PC-9 (cell line): ENCODE results near the gene LKAAEAR1. TPM values are rescaled to one million over a fixed set of nuclear protein-coding genes. Genes with fewer than 3 reads are reported as not detected.

Source experiments
- BruUV-seq: library from RNA; stranded (reverse); fragments of 400-500 nt; replicated peaks from 2 replicates; lab custom pipeline; 2021; lab: Mats Ljungman, UMichigan
- CTCF ChIA-PET: fragments of 300-600 bp; sonication (Branson Sonifier 250); formaldehyde crosslinking; loops from one replicate; lab custom pipeline; 2022; ENCODE audit warnings: antibody characterized with exemption; lab: Charles Lee
- POLR2A ChIA-PET: fragments of 300-600 bp; sonication (Branson Sonifier 250); formaldehyde crosslinking; loops from one replicate; lab custom pipeline; 2022; ENCODE audit warnings: antibody characterized with exemption; ENCODE audit not compliant: unreplicated experiment; lab: Charles Lee
- DNase-seq, 2 experiments: peaks; one replicate each; pipeline versions ENCODE4 v3.0.0 to v3.0.0-alpha.2; 2015 to 2022; ENCODE audit warnings: mixed read lengths in 1 of 2
- H2AFZ ChIP-seq: fragments of 200-600 bp; sonication (generic); 2 replicates; pipeline ENCODE4 v1.8.1; 2017; ENCODE audit warnings: antibody characterized with exemption
- H3F3A ChIP-seq: fragments of 200-600 bp; sonication (generic); 2 replicates; pipeline ENCODE4 v1.8.1; 2017; ENCODE audit warnings: antibody characterized with exemption, mild to moderate bottlenecking, low read depth; ENCODE audit not compliant: insufficient read depth
- H3K27ac ChIP-seq: fragments of 200-600 bp; sonication (generic); 2 replicates; pipeline ENCODE4 v1.6.1; 2016; ENCODE audit warnings: mixed run types
- H3K27me3 ChIP-seq: fragments of 200-600 bp; sonication (generic); 2 replicates; pipeline ENCODE4 v1.6.1; 2016; ENCODE audit warnings: low read depth, mixed run types; ENCODE audit not compliant: insufficient read depth
- H3K36me3 ChIP-seq: fragments of 200-600 bp; sonication (generic); 2 replicates; pipeline ENCODE4 v1.6.1; 2016; ENCODE audit warnings: low read depth, mixed run types
- H3K4me1 ChIP-seq: fragments of 200-600 bp; sonication (generic); replicated peaks from 2 replicates; pipeline ENCODE4 v1.6.1; 2016; ENCODE audit warnings: mixed run types; ENCODE audit not compliant: insufficient read depth
- H3K4me2 ChIP-seq: fragments of 200-600 bp; sonication (generic); 2 replicates; pipeline ENCODE4 v1.6.1; 2017; ENCODE audit warnings: mixed run types
- H3K4me3 ChIP-seq: fragments of 200-600 bp; sonication (generic); 2 replicates; pipeline ENCODE4 v1.6.1; 2016; ENCODE audit warnings: mixed run types
- H3K79me2 ChIP-seq: fragments of 200-600 bp; sonication (generic); 2 replicates; pipeline ENCODE4 v1.6.1; 2017; ENCODE audit warnings: low read depth, mixed run types
- H3K9me2 ChIP-seq: fragments of 200-600 bp; sonication (generic); 2 replicates; pipeline ENCODE4 v1.8.1; 2017; ENCODE audit warnings: mild to moderate bottlenecking; ENCODE audit not compliant: insufficient read depth
- H3K9me3 ChIP-seq: fragments of 200-600 bp; sonication (generic); 2 replicates; pipeline ENCODE4 v1.8.1; 2016; ENCODE audit warnings: low read depth; ENCODE audit not compliant: insufficient read depth
- H4K20me1 ChIP-seq: fragments of 200-600 bp; sonication (generic); 2 replicates; pipeline ENCODE4 v1.8.1; 2017; ENCODE audit not compliant: insufficient read depth
- EZH2 ChIP-seq: fragments of 200-600 bp; sonication (generic); IDR thresholded peaks from 2 replicates; pipeline ENCODE4 v1.8.0; 2017; ENCODE audit warnings: antibody characterized with exemption, low read depth
- intact Hi-C: fragments of 100-400 bp; cut with micrococcal nuclease; formaldehyde crosslinking; loops from one replicate; pipeline ENCODE4 v1.10.0; 2022; ENCODE audit not compliant: unreplicated experiment
- microRNA-seq: library from miRNA; unstranded; fragments of <30 nt; microRNA quantifications from one replicate; pipeline ENCODE4 v1.2.0, GENCODE V29; 2021; ENCODE audit warnings: borderline number of aligned reads, borderline replicate concordance
- total RNA-seq: library from RNA; stranded (reverse); gene quantifications from 2 replicates; pipeline ENCODE4 v1.2.3, GENCODE V29; 2021
- TF ChIP-seq, protein P1 (sequence below): fragments of 200-600 bp; sonication (generic); conservative IDR thresholded peaks from 2 replicates; pipeline ENCODE4 v1.6.1; 2017; ENCODE audit warnings: mixed run types, antibody characterized with exemption, mild to moderate bottlenecking, moderate library complexity

Gene LKAAEAR1
- total RNA-seq, 1 experiment from 2014 or later, result not detected

DNA sequence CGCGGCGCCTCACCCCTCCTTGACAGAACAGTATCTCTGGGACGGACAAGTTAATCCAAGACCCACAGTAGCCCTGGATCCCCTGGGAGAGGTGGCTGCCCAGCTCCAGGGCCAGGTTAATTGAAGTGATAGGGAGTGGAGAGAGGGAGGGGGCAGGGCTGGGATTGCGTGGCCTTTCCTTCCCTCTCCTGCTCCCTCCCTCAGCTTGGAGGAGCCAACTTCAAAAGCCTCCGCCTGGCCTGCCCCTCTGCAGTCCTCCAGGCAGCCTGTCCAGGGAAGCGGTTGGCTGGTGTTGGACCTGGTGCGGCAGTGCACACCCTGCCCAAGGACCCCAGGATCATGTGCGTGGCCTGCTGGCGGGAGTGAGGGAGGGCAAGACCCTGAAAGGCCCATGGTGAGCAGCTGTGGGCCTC lies 48.3 kb downstream of the LKAAEAR1 start, which contains the start of gene C20orf204:
Gene C20orf204 (plus strand): TSS at position 250 of the 413 bp plus-strand sequence. CDS start 142 bp downstream, at position 392.
- TF ChIP-seq, protein P1, sequence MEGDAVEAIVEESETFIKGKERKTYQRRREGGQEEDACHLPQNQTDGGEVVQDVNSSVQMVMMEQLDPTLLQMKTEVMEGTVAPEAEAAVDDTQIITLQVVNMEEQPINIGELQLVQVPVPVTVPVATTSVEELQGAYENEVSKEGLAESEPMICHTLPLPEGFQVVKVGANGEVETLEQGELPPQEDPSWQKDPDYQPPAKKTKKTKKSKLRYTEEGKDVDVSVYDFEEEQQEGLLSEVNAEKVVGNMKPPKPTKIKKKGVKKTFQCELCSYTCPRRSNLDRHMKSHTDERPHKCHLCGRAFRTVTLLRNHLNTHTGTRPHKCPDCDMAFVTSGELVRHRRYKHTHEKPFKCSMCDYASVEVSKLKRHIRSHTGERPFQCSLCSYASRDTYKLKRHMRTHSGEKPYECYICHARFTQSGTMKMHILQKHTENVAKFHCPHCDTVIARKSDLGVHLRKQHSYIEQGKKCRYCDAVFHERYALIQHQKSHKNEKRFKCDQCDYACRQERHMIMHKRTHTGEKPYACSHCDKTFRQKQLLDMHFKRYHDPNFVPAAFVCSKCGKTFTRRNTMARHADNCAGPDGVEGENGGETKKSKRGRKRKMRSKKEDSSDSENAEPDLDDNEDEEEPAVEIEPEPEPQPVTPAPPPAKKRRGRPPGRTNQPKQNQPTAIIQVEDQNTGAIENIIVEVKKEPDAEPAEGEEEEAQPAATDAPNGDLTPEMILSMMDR, result no peak
- TF ChIP-seq EZH2, result no peak
- Histone ChIP-seq H4K20me1 (peaks cover 13% of the 10 kb centered on the region), H3K27me3 (peaks cover 7% of the 10 kb centered on the region; the same call in 1 of the 2 replicates), H3K9me2 (no peaks in the 10 kb centered on the region), H3F3A (peaks cover 25% of the 10 kb centered on the region; the same call in 1 of the 2 replicates), H3K27ac (no peak within 1 kb of the TSS), H3K4me2 (no peak within 1 kb of the TSS), H3K79me2 (no peaks in the 10 kb centered on the region), H3K4me1 (peaks cover 13% of the 10 kb centered on the region; the same call in 1 of the 2 replicates), H3K9me3 (no peaks in the 10 kb centered on the region), H2AFZ (no peak within 1 kb of the TSS), H3K4me3 (no peak within 1 kb of the TSS), H3K36me3 (no peaks in the 10 kb centered on the region)
- no TSS peak for BruUV-seq
- CTCF ChIA-PET, result no interaction called here
- DNase-seq, result no peak
- intact Hi-C loops, result no loop called here
- POLR2A ChIA-PET, result no interaction called here

DNA sequence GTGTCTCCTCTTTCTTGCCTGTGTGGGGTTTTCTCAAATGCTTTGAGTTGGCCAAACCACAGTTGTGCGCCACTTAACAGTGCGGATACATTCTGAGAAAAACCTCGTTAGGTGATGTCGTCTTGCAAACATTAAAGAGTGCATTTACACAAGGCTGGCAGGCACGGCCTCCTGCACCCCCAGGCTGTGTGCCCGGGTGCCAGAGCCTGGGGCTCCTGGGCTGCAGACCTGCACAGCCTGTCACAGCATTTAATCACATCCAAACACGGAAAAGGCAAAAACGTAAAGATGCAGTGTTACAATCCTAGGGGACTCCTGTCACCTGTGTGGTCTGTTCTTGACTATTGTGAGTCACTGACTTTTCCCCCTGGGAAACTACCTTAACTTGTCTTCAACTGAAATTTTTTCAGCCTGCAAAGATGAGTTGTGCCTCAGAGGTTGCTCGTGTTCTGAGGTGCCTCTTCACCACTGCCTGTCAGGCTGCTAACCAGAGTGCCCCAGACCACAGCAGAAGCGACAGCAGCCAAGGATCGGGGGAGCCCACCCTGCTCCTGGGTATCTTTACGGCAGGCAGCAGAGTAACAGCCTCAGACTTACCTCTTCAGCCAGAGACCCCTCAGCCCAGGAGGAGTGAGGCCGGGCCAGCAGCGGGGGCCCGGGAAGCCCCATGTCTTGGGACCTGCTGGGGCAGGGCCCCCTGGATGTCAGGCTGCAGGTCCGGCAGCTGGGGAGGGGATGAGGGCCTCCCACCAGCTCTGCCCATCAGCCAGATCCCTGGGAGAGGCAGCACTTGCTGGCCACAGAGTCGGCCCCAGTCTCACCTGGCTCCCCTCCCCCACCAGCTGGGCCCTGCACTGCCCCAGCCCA lies 48.9 kb downstream of the LKAAEAR1 start:
- DNase-seq, result no peak
- ChIA-PET CTCF (no interaction called here), POLR2A (no interaction called here)
- H3K4me2 ChIP-seq, result no peak overlapping the region
- H3K36me3 ChIP-seq, result no peaks in the 10 kb centered on the region
- peaks cover 25% of the 10 kb centered on the region; the same call in 1 of the 2 replicates for H3F3A ChIP-seq
- peaks cover 13% of the 10 kb centered on the region for H4K20me1 ChIP-seq
- H3K9me2 ChIP-seq, result no peaks in the 10 kb centered on the region
- no peaks in the 10 kb centered on the region for H3K79me2 ChIP-seq
- H2AFZ ChIP-seq, result no peak overlapping the region
- BruUV-seq, result no TSS peak
- TF ChIP-seq, protein P1, result no peak
- no peak for TF ChIP-seq EZH2
- H3K9me3 ChIP-seq, result no peaks in the 10 kb centered on the region
- H3K27me3 ChIP-seq, result 0 out of 2 replicates have a peak, but pooled peaks cover under 1% of the 10 kb centered on the region
- intact Hi-C loops, result no loop called here
- H3K27ac ChIP-seq, result no peak overlapping the region
- H3K4me3 ChIP-seq, result no peak overlapping the region
- H3K4me1 ChIP-seq, result peaks cover 13% of the 10 kb centered on the region; the same call in 1 of the 2 replicates

DNA sequence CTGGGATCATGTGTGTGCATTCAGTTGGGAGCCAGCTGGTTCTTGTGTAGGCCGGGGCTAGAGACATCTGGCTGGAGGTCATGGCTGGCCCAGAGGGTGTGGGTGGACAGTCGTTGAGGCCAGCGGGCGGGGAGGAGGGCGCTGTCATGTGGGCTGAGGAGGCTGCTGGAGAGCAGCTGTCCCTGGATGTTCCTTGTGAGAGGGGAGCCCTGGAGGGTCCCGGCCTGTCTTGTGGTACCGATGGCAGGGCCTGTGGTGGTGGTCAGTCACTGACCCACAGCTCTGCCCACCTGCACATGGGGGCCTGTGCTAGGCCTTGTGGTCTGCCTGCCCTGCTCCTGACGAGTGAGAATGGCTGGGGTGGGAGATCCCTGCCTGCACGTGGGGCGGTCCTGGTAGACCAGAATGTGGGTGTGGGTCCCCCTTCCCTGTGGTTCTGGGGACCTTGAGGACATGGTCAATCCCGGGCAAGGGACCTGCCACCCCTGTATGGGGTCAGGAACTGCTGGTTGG lies 50.2 kb downstream of the LKAAEAR1 start:
- no peak for DNase-seq

More for the DNA sequence above, 50.2 kb downstream of the LKAAEAR1 start:
- Histone ChIP-seq H3F3A (peaks cover 18% of the 10 kb centered on the region; the same call in 1 of the 2 replicates), H2AFZ (no peak overlapping the region), H4K20me1 (peaks cover 13% of the 10 kb centered on the region), H3K9me2 (no peaks in the 10 kb centered on the region), H3K9me3 (no peaks in the 10 kb centered on the region), H3K27me3 (no peaks in the 10 kb centered on the region), H3K27ac (no peak overlapping the region), H3K79me2 (no peaks in the 10 kb centered on the region), H3K4me1 (0 out of 2 replicates have a peak, but pooled peaks cover 3% of the 10 kb centered on the region), H3K36me3 (0 out of 2 replicates have a peak, but pooled peaks cover 5% of the 10 kb centered on the region), H3K4me2 (no peak overlapping the region), H3K4me3 (no peak overlapping the region)
- no peak for TF ChIP-seq EZH2
- TF ChIP-seq, protein P1, result no peak
- intact Hi-C loops, result no loop called here
- ChIA-PET CTCF (no interaction called here), POLR2A (no interaction called here)
- no TSS peak for BruUV-seq

Small RNA genes within 50 kb of the gene (microRNA-seq; reads per million reads assigned to microRNA genes)
- gene MIR6813, result 3.4 reads per million

Other genes with a start within 250 kb of the LKAAEAR1 start
- gene ABHD16B, start 222.9 kb downstream of the LKAAEAR1 start, total RNA-seq, result not detected in 2 replicates
- 149 and 158 TPM in 2 replicates for gene TPD52L2, start 219.1 kb downstream of the LKAAEAR1 start, total RNA-seq
- 47.0 and 48.1 TPM in 2 replicates for gene DNAJC5, start 189.3 kb downstream of the LKAAEAR1 start, total RNA-seq
- gene UCKL1, start 128.0 kb downstream of the LKAAEAR1 start, total RNA-seq, result 51.7 and 55.1 TPM in 2 replicates
- gene ZNF512B, start 114.5 kb downstream of the LKAAEAR1 start, total RNA-seq, result 24.3 and 28.1 TPM in 2 replicates
- 14.4 and 18.7 TPM in 2 replicates for gene SAMD10, start 104.8 kb downstream of the LKAAEAR1 start, total RNA-seq
- 103 and 111 TPM in 2 replicates for gene PRPF6, start 103.3 kb downstream of the LKAAEAR1 start, total RNA-seq
- gene C20orf204, start 48.2 kb downstream of the LKAAEAR1 start, total RNA-seq, result 3.8 and 6.4 TPM in 2 replicates
- 0.83 TPM in 1 of 2 replicates, not detected in the other for gene SOX18, start 34.8 kb downstream of the LKAAEAR1 start, total RNA-seq
- 100 and 156 TPM in 2 replicates for gene TCEA2, start 21.2 kb downstream of the LKAAEAR1 start, total RNA-seq
- gene RGS19, start 4.9 kb downstream of the LKAAEAR1 start, total RNA-seq, result 33.3 and 39.2 TPM in 2 replicates
- 1.5 and 2.7 TPM in 2 replicates for gene OPRL1, start 4.3 kb downstream of the LKAAEAR1 start, total RNA-seq
- not detected in 2 replicates for gene NPBWR2, start 23.2 kb upstream of the LKAAEAR1 start, total RNA-seq
- gene MYT1, start 80.1 kb upstream of the LKAAEAR1 start, total RNA-seq, result 0.18 TPM in 1 of 2 replicates, not detected in the other
- gene PCMTD2, start 171.3 kb upstream of the LKAAEAR1 start, total RNA-seq, result 80.1 and 86.5 TPM in 2 replicates